Pancreas (tissue), 10 donors: ENCODE measurements around the gene THSD4. TPM values are rescaled to one million over a fixed set of nuclear protein-coding genes. Genes with fewer than 3 reads are reported as not detected.
A peak's percentile ranks its signal among the peaks of the same experiment; 100 is the strongest.

Source experiments
- ATAC-seq, 4 donors: fragments of 200-7000 bp; cut with Tn5 transposase; one replicate each; pipeline versions ENCODE4 v1.8.0 to v1.9.1; 2020; ENCODE audit warnings: mild to moderate bottlenecking in 4 of 4, moderate library complexity in 4 of 4
- DNase-seq, 6 donors: peaks; one replicate each; pipeline ENCODE4 v3.0.0-alpha.2; 2020
- FAIRE-seq: peaks from 2 replicates; lab custom pipeline; 2012; peaks lifted over from hg19 to GRCh38; lab: Jason Lieb, UNC
- H3K27ac ChIP-seq, 4 donors: fragments of 200-600 bp; sonication (generic); 1 replicate in 3 of 4; 2 replicates in 1 of 4; pipeline versions ENCODE4 v1.5.0 to v1.8.0; 2020
- H3K27me3 ChIP-seq, 4 donors: fragments of 200-600 bp; one replicate each; pipeline ENCODE4 v1.8.0; 2021
- H3K36me3 ChIP-seq, 3 donors: fragments of 200-600 bp; sonication (generic) in 1 of 3; one replicate each; pipeline versions ENCODE4 v1.5.0 to v1.8.0; 2020 to 2021
- H3K4me1 ChIP-seq, 3 donors: fragments of 200-600 bp; one replicate each; pipeline ENCODE4 v1.8.0; 2021
- H3K4me3 ChIP-seq, 4 donors: fragments of 200-600 bp; sonication (generic) in 2 of 4; one replicate each; pipeline versions ENCODE4 v1.5.0 to v1.8.0; 2020 to 2021
- H3K9me3 ChIP-seq, 4 donors: fragments of 200-600 bp; one replicate each; pipeline ENCODE4 v1.8.0; 2021
- CTCF ChIP-seq, 4 donors: fragments of 200-600 bp; sonication (generic) in 3 of 4; IDR thresholded peaks; one replicate each; pipeline versions ENCODE4 v1.5.0 to v1.8.0; 2021; ENCODE audit warnings: antibody characterized with exemption in 4 of 4
- WGBS, 2 donors: extraction: QIAGEN DNeasy Blood & Tissue Kit; methylation state at CpG; one replicate each; pipeline ENCODE4 v1.1.7; 2013; 5-methylcytosine and 5-hydroxymethylcytosine counted together
- intact Hi-C, 3 donors: fragments of 100-400 bp; cut with DNase I; formaldehyde crosslinking; loops; one replicate each; pipeline versions ENCODE4 v1.11.1 to v1.14.2; 2022
- polyA plus RNA-seq, 2 donors: library from polyadenylated mRNA; stranded (reverse); fragments of 200-250 nt; gene quantifications; one replicate each; pipeline ENCODE4 v1.2.3, GENCODE V29; 2013
- total RNA-seq, 6 donors: library from RNA; stranded (reverse); fragmentation: NEBNext Ultra II Directional in 4 of 6; extraction: Animal tissue kit (Norgen Biotek cat#: 25700) in 4 of 6; gene quantifications; one replicate each; pipeline versions ENCODE4 v1.2.1 to v1.2.4, GENCODE V29; 2021 to 2023
- donor health status: healthy with polysubstance abuse.
- donor health status: DM: no; HTN: no; CAD: no; lungs with moderate emphysema.
- donor health status: DM: no; HTN: no; CAD: no.
- donor health status: control.
- donor health status: control.
- donor health status: Bipolar disorder and iron deficiency.
- donor health status: DM: yes; HTN: yes; CAD: no.
- donor health status: DM: no; HTN: no; CAD: no.
- donor health status: DM: no; HTN: no; CAD: no.
- donor health status: DM: yes; HTN: yes; CAD: no.

The THSD4 gene
- total and polyA plus RNA-seq, 8 donors = 6.0 to 17.8 (median 13.3) TPM

- FAIRE-seq (no peak), DNase-seq (no peak), ATAC-seq (peak in 3 of 4 donors; percentile 59 to 82 (median 72))
- Histone ChIP-seq H3K9me3 (no peaks in the 10 kb centered on the region), H3K36me3 (no peaks in the 10 kb centered on the region), H3K4me1 (peaks cover 0 to 12% (median 8%) of the 10 kb centered on the region in 3 donors), H3K27ac (peak overlapping the region in 1 of 4 donors; percentile 24), H3K27me3 (no peaks in the 10 kb centered on the region), H3K4me3 (peak overlapping the region in 1 of 4 donors; percentile 2)
- WGBS, 2 donors = 30 to 31% methylated on average over 15 of the region's 15 CpGs
- intact Hi-C loops = no loop called here
- TF ChIP-seq CTCF (IDR thresholded peaks at IDR 0.05) = no peak
These were observed 396.8 kb downstream of the THSD4 start for GRCh38 chr15:71511796-71512681.

DNA sequence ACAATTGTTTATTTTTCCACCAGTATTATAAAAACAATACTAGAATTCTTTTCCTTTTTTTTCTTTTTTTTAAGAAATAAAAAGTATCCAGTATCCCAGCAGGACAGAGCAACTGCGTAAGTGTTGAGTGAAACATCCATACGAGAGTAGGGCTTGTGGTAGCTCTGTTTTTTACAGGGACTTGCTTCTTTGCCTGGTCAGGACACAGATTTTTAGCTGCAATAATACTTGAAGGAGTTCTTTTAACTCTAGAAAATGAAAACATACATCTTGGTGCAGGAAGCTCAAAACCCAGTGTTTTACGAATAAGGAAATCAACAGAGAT, 397.4 kb downstream of the THSD4 start:
- ATAC-seq (peak in 2 of 4 donors; percentile 41 to 54), DNase-seq (no peak), FAIRE-seq (no peak)
- TF ChIP-seq CTCF (IDR thresholded peaks at IDR 0.05) = no peak
- H3K27ac ChIP-seq = no peak overlapping the region
- H3K4me3 ChIP-seq = no peak overlapping the region
- H3K27me3 ChIP-seq = no peaks in the 10 kb centered on the region
- no peaks in the 10 kb centered on the region for H3K9me3 ChIP-seq
- H3K4me1 ChIP-seq = peaks cover 0 to 12% (median 8%) of the 10 kb centered on the region in 3 donors
- intact Hi-C loops = no loop called here
- no peaks in the 10 kb centered on the region for H3K36me3 ChIP-seq
- 31 to 34% methylated on average over 3 of the region's 3 CpGs for WGBS, 2 donors

DNA sequence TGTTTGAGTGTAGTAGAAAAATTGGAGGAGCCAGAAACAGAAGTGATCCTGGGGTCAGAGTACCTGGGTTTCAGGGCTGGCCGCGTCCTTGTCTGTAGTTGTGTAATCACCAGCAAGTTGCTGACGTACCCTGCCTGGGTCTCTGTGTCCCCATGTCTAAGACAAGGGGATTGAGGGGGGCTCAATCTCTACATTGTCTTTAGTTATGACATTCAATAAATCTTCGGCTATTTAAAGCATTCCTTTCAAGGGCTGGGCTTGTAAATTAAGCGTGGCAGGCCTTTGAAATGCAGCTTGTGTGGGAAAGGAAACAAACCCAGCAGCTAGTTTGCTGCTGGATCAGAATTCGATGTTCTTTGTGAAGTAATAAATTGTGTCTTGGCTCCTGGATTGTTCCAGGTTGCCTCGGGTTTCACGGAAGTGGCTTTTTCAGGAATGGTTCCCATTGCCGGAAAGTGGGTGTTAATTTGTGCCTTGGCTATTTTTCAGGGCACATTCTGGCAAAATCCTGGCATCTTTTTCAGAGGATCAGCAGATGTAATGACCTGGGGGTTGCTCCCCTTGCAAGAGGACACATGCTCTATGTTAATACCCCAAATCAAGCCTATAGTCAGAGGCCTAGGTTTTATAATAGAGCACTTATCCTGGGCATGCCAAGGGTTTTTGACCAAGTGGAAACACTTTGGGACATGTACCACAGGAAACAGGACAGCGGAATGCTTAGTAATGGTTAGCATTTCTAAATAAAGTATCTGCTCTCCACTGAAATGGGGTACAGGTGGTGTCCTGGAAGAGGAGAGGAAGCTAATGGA, 400.3 kb downstream of the THSD4 start:
- H3K4me3 ChIP-seq = no peak overlapping the region
- no peaks in the 10 kb centered on the region for H3K27me3 ChIP-seq
- peak overlapping the region in 2 of 4 donors; percentile 54 to 70 for H3K27ac ChIP-seq
- intact Hi-C loops = no loop called here
- TF ChIP-seq CTCF (IDR thresholded peaks at IDR 0.05) = no peak
- ATAC-seq = peak in 2 of 4 donors; percentile 24 to 70
- FAIRE-seq = no peak
- 66 to 72% methylated on average over 10 of the region's 10 CpGs for WGBS, 2 donors
- peak in 1 of 6 donors; percentile 10 for DNase-seq
- peaks cover 0 to 12% (median 8%) of the 10 kb centered on the region in 3 donors for H3K4me1 ChIP-seq
- no peaks in the 10 kb centered on the region for H3K9me3 ChIP-seq
- no peaks in the 10 kb centered on the region for H3K36me3 ChIP-seq

DNA sequence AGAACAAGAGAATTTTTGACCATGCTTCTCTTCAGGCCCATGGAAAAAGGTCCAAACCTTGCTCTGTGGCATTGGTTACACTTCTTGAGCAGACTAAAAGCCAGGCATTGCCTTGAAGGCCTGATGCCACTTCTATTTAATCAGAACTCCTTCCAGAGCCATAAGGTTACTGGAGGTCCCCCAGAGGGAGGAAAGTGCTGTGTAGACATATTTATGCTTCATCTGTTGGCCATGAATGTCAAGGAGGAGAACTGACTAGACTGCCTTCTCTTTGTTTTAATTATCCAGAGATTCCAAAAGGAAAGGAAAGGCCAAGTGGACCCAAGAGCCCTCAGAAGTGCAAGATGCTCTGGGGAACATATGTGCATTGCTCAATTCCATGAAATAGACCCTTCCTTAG, 402.5 kb downstream of the THSD4 start:
- Histone ChIP-seq H3K27ac (no peak overlapping the region), H3K36me3 (no peaks in the 10 kb centered on the region), H3K27me3 (no peaks in the 10 kb centered on the region), H3K4me1 (peaks cover 0 to 3% (median under 1%) of the 10 kb centered on the region in 3 donors), H3K9me3 (no peaks in the 10 kb centered on the region), H3K4me3 (no peak overlapping the region)
- FAIRE-seq (no peak), DNase-seq (no peak), ATAC-seq (no peak)
- no peak for TF ChIP-seq CTCF (IDR thresholded peaks at IDR 0.05)
- intact Hi-C loops = no loop called here
